ENCODE results near the gene TAGAP.

GRCh38 chr6:159042826-159043181 is 2.0 kb downstream of the TAGAP start:
- TF ChIP-seq GATA2 (IDR thresholded peaks at IDR 0.05; ENCODE audit: low read depth, low read length) (no peak), GATA3 (IDR thresholded peaks at IDR 0.05; ENCODE audit: low read depth, low read length) (no peak)

Measured in SH-SY5Y (cell line).